Tibial artery (tissue), 4 donors: Measurements from ENCODE around the gene SPATA20.

Experiments
- DNase-seq, 2 donors: peaks; one replicate each; pipeline ENCODE4 v3.0.0-alpha.2; 2019
- H3K27ac ChIP-seq, 2 donors: fragments of 200-600 bp; sonication (generic) in 1 of 2; 1 replicate in 1 of 2; 2 replicates in 1 of 2; pipeline ENCODE4 v1.5.1; 2018 to 2019; ENCODE audit warnings: mild to moderate bottlenecking in 1 of 2
- H3K27me3 ChIP-seq, 2 donors: fragments of 200-600 bp; sonication (generic) in 1 of 2; one replicate each; pipeline versions ENCODE4 v1.5.1 to v1.6.0; 2016 to 2019
- H3K36me3 ChIP-seq, 3 donors: fragments of 200-600 bp; sonication (generic) in 2 of 3; one replicate each; pipeline ENCODE4 v1.5.1; 2016 to 2019; ENCODE audit warnings: mild to moderate bottlenecking in 2 of 3
- H3K4me1 ChIP-seq, 4 donors: fragments of 200-600 bp; sonication (generic) in 2 of 4; 1 replicate in 3 of 4; 2 replicates in 1 of 4; pipeline ENCODE4 v1.5.1; 2016 to 2019
- H3K4me3 ChIP-seq, 2 donors: fragments of 200-600 bp; sonication (generic) in 1 of 2; 1 replicate in 1 of 2; 2 replicates in 1 of 2; pipeline ENCODE4 v1.5.1; 2018 to 2019; ENCODE audit warnings: mild to moderate bottlenecking in 2 of 2
- H3K9me3 ChIP-seq, 3 donors: fragments of 200-600 bp; sonication (generic) in 1 of 3; one replicate each; pipeline ENCODE4 v1.5.1; 2016 to 2019
- CTCF ChIP-seq, 2 experiments: fragments of 200-600 bp in 1 of 2; fragments of 450-650 bp in 1 of 2; IDR thresholded peaks; one replicate each; pipeline ENCODE4 v1.5.1; 2017 to 2019; ENCODE audit warnings: antibody characterized with exemption in 2 of 2, mild to moderate bottlenecking in 1 of 2, moderate library complexity in 1 of 2
- intact Hi-C: fragments of 100-400 bp; cut with DNase I; formaldehyde crosslinking; loops from one replicate; pipeline ENCODE4 v1.15.0; 2023; ENCODE audit warnings: low total_unique reads

Gene SPATA20

GRCh38 chr17:50558091-50558490 is 11.1 kb downstream of the SPATA20 start:
- H3K27ac ChIP-seq = no peak overlapping the region
- no peak for DNase-seq
- peaks cover 11 to 65% of the 10 kb centered on the region in 2 donors for H3K27me3 ChIP-seq
- intact Hi-C loops = no loop called here
- H3K36me3 ChIP-seq = peaks cover 8 to 25% (median 11%) of the 10 kb centered on the region in 3 donors
- H3K4me1 ChIP-seq = peaks cover 10 to 46% (median 37%) of the 10 kb centered on the region in 4 donors
- no peak overlapping the region for H3K4me3 ChIP-seq
- TF ChIP-seq CTCF (IDR thresholded peaks at IDR 0.05) = no peak
- no peaks in the 10 kb centered on the region for H3K9me3 ChIP-seq

GRCh38 chr17:50558581-50558940 is 11.6 kb downstream of the SPATA20 start:
- DNase-seq = no peak
- no peak for TF ChIP-seq CTCF (IDR thresholded peaks at IDR 0.05)
- peak overlapping the region in 1 of 2 donors; percentile 67 for H3K4me3 ChIP-seq
- peaks cover 11 to 69% of the 10 kb centered on the region in 2 donors for H3K27me3 ChIP-seq
- intact Hi-C loops = no loop called here
- peaks cover 10 to 47% (median 39%) of the 10 kb centered on the region in 4 donors for H3K4me1 ChIP-seq
- no peak overlapping the region for H3K27ac ChIP-seq
- peaks cover 8 to 25% (median 11%) of the 10 kb centered on the region in 3 donors for H3K36me3 ChIP-seq
- H3K9me3 ChIP-seq = no peaks in the 10 kb centered on the region

- Histone ChIP-seq H3K4me1 (peaks cover 10 to 53% (median 43%) of the 10 kb centered on the region in 4 donors), H3K27ac (no peak overlapping the region), H3K27me3 (peaks cover 11 to 69% of the 10 kb centered on the region in 2 donors), H3K9me3 (no peaks in the 10 kb centered on the region), H3K4me3 (peak overlapping the region in 1 of 2 donors; percentile 67), H3K36me3 (peaks cover 8 to 25% (median 11%) of the 10 kb centered on the region in 3 donors)
- TF ChIP-seq CTCF (IDR thresholded peaks at IDR 0.05) = no peak
- DNase-seq = no peak
- intact Hi-C loops = no loop called here
Observed at GRCh38 chr17:50558941-50559614, 12.1 kb downstream of the SPATA20 start.

GRCh38 chr17:50559674-50560184 is 12.8 kb downstream of the SPATA20 start:
- intact Hi-C loops = no loop called here
- peaks cover 11 to 69% of the 10 kb centered on the region in 2 donors for H3K27me3 ChIP-seq
- no peak overlapping the region for H3K27ac ChIP-seq
- H3K9me3 ChIP-seq = no peaks in the 10 kb centered on the region
- H3K4me1 ChIP-seq = peaks cover 10 to 59% (median 50%) of the 10 kb centered on the region in 4 donors
- TF ChIP-seq CTCF (IDR thresholded peaks at IDR 0.05) = no peak
- peak overlapping the region; percentile 47 to 67 for H3K4me3 ChIP-seq
- H3K36me3 ChIP-seq = peaks cover 8 to 18% (median 11%) of the 10 kb centered on the region in 3 donors
- peak; percentile 79 to 83 for DNase-seq

GRCh38 chr17:50560185-50560824 is 13.3 kb downstream of the SPATA20 start, which contains the start of gene CACNA1G:
TSS of gene CACNA1G (plus strand) at chr17:50560715. CDS start at chr17:50561460, 745 bp downstream.
- H3K4me3 ChIP-seq = peak within 1 kb of the TSS; percentile 47 to 67
- intact Hi-C loops = no loop called here
- peak; percentile 91 to 95 for DNase-seq
- no peaks in the 10 kb centered on the region for H3K9me3 ChIP-seq
- TF ChIP-seq CTCF (IDR thresholded peaks at IDR 0.05) = no peak
- peaks cover 6 to 12% (median 8%) of the 10 kb centered on the region in 3 donors for H3K36me3 ChIP-seq
- peaks cover 11 to 69% of the 10 kb centered on the region in 2 donors for H3K27me3 ChIP-seq
- H3K27ac ChIP-seq = peak within 1 kb of the TSS in 1 of 2 donors; percentile 44
- peaks cover 10 to 65% (median 55%) of the 10 kb centered on the region in 4 donors for H3K4me1 ChIP-seq
